ENCODE measurements around the gene MACROH2A1.
"Not testable (repeated sequence)": the region's sequence is repeated elsewhere in the genome, so short reads cannot be mapped to it uniquely, and the experiment has no call there.

Gene MACROH2A1

DNA sequence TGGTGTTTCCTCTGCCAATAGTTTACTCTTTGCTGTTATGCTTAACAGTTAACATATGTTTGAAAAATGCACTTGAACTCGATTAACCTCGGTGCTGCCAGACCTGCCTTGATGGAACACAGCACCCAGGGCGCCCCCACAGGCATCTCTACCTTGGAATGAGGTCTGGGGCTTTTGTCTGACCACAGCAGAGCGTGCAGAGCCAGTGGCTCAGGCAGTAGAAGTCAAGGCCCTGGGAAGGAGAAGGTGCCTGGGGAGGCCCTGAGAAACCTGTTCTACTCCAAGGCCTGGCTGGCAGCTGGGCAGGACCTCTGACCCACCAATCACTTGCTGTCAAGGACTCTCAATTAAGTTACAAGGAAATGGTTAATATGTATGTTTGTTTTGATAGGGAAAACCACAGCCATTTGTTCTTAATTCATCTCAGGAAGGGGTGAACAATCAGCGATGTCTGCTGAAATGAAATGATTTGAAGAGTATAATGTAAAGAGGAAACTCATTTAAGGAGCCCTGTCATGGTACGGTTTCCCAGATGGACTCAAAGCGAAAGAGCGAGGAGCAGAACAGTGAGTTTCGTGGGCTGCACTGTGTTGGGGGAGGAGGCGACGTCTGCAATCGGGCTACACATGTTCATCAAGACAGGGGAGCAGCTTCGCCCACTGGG, 21.9 kb downstream of the MACROH2A1 start:
- DNase-seq, result no peak

DNA sequence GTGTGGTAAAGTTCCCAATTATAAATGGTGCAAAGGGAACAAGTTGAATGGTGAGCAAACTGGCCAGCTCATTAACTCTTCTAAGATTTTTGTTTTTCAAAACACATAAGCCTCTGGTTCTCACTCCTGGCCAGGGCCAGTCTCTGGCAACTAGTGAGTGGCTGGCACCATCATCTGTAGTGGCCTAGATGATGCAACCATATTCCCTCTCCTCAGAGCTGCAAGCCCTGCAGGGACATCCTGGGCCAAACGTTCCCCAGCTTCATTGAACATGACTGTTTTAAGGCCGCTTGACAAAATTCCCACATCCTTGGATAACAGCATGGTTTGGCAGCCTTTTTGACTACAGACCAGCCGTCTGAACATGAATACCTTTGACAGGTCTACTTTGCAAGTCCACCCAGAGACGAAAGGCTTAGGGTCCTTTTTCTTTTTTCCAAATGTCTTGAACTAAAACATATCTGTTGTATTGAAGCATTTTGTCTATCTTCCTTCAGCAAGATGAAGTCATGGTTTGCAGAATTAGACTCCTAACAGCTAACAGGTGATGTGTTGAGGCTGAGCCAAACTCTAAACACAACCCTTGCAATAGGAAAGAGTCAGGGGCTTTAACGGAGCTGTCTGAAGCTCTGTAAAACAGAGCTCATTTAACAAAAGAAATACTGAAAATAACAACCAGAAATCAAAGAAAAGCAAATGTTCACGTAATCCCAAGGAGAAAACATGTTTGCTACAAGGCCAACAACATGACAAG, 23.8 kb downstream of the MACROH2A1 start:
- no peak for DNase-seq

GRCh38 chr5:135373736-135374515, 25.1 kb downstream of the MACROH2A1 start:
- no peak for DNase-seq

GRCh38 chr5:135372654-135373381, 26.2 kb downstream of the MACROH2A1 start:
- no peak for DNase-seq

GRCh38 chr5:135371622-135372232, 27.3 kb downstream of the MACROH2A1 start:
- DNase-seq, result no peak

GRCh38 chr5:135369952-135370351, 29.1 kb downstream of the MACROH2A1 start:
- no peak for DNase-seq

DNA sequence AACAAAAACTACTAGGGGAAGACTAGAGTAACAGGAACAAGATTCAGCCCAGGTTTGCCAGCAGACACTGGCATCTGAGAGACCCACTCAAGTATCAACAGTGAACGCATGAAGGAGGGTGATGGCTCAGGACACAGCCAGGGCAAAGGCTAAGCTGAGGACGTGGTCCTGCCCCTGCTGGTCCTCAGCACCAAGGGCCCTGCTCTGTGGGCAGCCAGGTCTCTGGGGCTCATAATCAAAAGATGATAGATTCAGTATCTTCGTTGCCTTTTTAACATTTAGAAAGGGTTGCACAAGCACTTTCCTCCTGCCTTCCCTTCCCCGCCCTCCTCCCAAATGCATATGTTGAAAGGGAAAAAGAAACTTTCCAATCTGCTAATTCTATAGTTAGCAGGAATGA, 31.5 kb downstream of the MACROH2A1 start:
- no peak for DNase-seq

- DNase-seq, result no peak
Measured at GRCh38 chr5:135367076-135367475, 32.0 kb downstream of the MACROH2A1 start.

- DNase-seq, result no peak
Measured at GRCh38 chr5:135365281-135365680, 33.8 kb downstream of the MACROH2A1 start.

DNA sequence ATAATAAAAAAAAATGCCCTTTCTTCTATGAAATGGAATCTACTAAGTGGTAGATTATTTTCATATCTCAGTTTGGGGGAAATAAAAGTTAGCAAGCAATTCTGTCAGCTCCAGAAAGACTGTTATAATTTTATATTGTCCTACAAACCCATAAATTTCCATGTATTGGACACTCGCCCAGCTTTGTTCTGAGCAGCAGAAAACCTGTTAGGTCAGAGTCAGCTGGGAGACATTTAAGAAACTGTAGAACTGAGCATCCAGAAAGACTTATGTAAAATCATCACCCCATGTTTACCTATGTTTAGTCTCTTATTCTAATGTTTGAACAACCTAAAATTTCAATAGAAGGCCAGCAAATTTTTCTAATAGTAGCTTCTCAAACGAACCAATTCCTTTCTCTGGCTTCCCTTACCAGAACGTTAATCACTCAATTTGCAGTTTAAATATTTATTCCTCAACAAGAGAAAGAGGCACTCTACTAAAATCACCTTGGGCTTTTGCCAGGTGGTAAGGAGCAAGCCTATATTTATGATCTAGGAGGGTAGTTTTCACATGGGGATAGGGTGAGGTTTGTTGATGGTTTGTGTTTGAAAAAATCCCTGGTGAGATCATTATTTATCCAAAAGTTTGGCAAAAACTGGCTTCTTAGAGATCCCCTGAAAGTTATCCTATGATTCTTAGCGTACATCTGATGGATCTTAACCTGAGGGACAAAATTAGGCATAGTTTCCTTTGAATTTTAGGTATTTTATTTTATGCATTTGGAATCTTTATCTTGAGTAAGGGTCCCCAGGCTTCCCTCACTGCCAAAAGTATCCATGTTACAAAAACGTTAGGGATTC, 34.4 kb downstream of the MACROH2A1 start:
- DNase-seq, result no peak

GRCh38 chr5:135363342-135363741, 35.7 kb downstream of the MACROH2A1 start:
- DNase-seq, result not testable (repeated sequence)

DNA sequence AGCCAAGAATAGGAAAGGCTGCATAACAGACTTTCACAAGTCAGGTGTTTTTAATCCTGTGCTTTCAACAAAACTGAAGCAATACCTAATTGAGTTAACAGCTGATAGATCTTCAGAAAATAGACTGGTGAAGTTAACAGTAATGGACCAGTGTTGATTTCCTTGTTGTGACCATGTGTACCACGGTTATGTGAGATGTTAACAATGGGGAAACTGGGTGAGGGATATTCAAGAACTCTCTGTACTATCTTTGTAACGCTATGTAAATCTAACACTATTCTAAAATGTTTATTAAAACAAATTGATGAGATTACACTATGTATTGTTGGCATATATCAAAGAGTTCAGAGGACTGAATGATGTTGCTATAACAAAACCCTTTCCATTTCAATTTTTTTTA, 36.9 kb downstream of the MACROH2A1 start:
- no peak for DNase-seq

DNA sequence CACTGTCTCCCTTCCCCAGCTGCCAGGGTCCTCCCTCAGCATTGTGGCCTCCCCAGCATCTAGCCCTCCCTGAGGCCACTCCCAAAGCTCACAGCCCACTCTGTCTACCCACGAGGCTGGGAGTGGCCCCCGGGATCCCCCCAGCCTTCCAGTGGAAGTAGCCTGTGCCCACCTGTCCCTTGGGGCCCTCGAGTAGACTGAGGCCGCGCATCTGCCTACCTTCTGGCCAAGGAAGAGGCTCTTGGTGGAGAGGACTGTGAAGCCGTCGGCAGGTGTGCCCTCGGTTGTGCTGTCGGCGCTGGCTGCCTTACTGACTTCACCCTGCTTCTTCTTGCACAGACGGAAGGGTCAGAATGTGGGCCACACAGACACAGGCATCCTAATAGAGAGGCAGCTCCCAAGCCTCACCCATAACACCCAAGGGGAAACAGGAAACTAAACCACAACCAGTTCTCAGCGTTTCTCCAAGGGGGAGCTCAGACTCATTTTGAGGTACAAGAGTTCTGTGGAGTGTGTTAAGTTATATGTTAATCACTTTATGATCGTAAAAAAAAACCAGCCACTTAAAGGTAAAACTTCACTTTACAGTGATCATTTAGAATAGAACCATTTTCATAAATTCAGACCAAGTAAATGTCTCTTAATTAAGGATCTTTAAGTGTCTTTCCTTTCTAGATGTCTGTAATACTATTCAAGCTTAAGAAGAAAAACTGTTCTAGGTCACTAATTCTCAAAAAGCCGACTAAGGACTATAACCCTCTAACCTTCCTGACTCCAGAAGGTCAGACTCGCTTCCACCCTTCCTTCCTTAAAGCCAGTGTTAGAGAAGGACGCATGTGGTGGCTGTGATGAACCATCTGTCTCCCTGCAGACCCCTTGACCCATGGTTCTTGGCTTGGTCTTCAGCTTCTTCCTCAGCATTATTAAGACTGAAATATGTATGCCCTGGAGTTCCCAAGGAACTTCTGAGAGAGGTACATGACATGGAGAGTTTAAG, 38.5 kb downstream of the MACROH2A1 start:
- DNase-seq, result no peak

- DNase-seq, result no peak
Measured at GRCh38 chr5:135359374-135360165, 39.5 kb downstream of the MACROH2A1 start.

- DNase-seq, result no peak
Measured at GRCh38 chr5:135357685-135358084, 41.3 kb downstream of the MACROH2A1 start.

DNA sequence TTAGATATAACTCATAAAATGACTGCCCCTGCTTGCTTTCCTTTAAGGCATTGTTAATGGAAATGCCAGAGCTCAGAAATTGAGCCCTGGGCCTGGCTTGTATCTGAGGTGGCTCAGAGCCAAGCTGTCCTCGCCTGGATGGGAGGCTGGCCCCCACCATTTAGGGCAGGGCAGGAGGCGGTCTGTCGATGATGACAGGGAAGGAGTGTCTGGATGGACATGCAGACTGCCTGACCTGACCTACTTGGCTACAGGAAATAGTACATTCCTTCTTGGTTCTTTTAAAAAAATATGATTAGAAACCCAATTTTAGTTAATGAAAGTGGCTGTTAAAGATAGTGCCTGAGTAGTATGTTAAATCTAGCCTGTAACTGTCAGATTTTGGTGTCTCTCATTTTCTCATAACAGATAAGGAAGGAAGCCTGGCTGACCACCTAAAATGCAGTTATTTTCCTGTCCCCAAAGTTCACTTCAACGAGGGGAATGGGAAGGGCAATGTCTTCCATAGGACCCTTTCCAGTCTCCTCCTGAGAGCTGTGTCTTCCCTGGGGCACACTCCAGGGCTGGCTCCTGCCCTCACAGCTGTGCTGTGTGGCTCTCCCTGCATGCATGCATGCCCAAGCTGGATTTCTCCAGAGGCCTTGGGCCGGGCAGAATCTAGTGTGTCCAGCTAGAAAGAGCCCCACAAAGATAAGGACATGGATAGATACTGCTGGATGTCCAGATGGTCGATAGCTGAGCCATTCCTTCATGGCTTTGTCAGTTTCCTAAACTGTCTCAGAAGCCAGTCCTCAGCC, 42.3 kb downstream of the MACROH2A1 start:
- no peak for DNase-seq

- no peak for DNase-seq
Measured at GRCh38 chr5:135355169-135355568, 43.9 kb downstream of the MACROH2A1 start.

DNA sequence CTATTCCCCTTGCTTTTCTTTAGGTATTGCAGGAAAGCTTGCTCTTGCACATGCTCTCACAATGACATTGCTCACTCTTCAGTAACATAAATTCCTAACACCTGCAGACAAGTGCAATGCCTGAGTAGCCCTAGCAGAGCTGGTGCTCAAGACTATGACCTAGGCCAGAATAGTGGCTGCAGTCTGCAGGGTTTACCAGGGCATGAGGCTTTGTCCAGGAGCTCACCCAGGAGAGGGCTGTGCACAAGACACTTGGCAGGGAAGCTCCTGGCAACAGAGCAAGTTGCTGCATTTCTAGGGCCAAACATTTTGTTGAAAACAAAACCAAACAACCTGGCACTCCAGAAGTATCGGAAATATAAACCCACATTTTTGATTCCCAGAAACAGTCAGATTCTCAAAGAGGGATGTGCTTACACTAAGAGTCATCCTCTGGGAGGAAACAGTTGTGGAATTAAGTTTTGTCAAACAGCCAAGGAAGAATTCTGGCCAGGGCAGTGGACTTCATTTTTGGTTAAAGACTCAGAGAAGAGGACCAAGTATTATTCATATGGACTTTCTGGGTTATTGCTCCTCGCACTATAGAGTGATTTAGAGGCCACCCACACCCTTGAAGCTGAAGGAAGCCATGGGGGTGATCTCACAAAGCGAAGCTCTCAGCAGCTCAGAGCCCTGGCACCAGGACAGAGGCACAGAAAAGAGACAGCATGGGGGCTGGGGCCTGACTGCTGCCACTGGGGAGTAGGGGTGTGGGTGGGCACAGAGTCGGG, 44.9 kb downstream of the MACROH2A1 start:
- no peak for DNase-seq
